HG02623 (cell line): ENCODE results near the gene CLASP1.
"Not testable (repeated sequence)": the region's sequence is repeated elsewhere in the genome, so short reads cannot be mapped to it uniquely, and the experiment has no call there.

Source experiments
- ATAC-seq: cut with Tn5 transposase; IDR thresholded peaks from one replicate; pipeline ENCODE4 v1.9.1; 2021; ENCODE audit warnings: moderate library complexity; ENCODE audit not compliant: unreplicated experiment

Gene CLASP1

DNA sequence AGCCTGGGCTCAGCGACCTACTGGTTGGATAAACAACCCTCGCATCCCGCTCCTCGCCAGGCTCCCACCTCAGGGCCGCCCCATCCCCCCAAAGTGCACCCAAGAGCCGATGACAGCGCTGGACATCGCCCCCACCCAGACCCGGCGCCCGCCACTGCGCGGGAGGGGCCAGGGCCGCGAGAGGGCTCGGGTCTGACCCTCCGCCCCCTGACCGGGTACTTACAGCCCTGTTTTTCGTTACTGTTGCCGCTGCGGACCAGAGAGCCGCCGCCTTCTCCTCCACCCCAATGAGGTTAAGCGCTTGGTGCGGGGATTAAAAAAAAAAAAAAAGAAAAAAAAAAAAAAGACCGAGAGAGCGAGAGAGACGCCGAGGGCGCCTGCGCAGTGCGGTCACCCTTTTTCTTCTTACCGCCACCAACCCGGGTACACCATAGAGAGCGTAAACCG is at the start of gene CLASP1:
Gene CLASP1, minus strand, starts transcription at position 314 of the 447 bp plus-strand sequence. CDS start 43,567 bp downstream, outside the sequence.
- peak; percentile 28 for ATAC-seq

DNA sequence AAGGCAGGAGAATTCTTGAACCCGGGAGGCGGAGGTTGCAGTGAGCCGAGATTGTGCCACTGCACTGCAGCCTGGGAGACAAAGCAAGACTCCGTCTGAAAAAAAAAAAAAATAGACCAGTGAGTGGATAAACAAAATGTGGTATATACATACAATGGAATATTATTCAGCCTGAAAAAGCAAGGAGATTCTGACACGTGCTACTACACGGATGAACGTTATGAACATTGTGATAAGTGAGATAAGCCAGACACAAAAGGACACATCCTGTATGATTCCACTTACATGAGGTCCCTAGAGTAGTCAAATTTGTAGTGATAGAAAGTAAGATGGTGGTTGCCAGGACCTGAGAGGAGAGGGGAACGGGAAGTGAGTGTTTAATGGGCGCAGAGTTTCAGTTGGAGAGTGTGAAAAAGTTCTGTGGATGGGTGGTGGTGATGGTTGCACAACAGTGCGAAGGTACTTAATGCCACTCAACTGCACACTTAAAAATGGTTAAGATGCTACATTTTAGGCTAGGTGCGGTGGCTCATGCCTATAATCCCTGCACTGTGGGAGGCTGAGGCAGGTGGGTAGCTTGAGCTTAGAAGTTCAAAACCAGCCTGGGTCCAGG is 49.2 kb upstream of the CLASP1 start:
- ATAC-seq, result no peak

DNA sequence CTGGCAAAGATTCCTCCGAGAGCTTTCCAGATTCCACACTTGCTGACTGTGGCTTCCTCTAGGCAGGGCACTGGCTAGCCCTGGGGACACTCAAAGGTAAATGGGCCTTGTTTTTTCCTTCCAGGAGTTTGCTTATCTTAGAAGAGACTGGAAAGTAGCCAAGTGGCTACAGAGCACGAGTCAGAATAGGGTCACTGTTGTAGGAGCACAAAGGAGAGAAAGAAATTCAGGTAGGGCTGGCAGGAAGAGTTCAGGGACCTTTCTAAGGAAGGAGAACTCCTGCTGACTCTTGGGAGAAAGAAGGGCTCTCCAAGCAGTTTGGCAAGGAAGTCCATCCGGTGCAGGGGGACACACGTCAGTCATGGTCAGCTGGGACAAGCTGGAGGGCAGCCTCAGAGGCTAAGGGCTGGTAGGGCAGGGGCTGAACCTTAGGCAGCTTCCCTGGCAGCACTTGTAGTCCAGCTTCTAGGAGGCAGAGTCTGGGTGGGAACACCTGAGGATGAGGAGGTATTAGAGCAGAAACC is 47.9 kb upstream of the CLASP1 start:
- ATAC-seq, result no peak

DNA sequence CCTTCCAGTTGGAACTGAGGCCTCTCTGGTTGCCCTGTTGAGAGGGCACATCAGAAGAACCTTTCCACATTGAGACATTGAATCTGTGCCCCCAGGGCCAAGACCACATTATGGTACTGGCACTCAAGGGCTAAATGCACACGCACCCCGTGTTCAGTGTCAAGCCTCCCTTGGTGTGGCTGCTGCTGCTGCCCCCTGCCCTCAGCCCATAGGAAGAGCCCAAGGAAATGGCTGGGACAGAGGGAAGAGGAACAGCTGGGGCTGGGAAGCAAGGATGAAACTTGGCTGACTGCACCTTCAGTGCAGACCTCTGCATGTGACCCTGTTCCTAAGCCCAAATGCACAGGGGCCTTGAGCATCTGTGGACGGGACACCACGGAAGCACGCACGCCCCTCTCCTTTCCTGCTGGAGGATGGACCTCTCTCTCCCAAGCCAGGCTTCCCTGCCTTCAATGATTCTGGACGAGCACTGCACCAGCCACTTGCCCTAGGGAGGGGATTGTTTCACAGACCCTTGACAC is 47.2 kb upstream of the CLASP1 start:
- no peak for ATAC-seq

DNA sequence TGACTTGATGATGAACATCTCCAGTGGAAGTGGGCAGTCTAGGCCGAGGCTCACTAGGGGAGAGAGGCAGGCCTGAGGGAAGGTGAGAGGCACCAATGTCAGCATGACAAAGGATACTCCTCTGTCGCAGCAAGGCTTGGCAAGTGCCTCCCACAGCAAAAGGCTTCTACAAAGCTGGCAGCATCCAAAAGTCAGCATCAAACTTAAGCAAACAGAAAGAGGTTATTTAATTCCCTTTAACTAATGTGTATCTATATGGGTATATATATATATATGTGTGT is 45.8 kb upstream of the CLASP1 start:
- ATAC-seq, result no peak

DNA sequence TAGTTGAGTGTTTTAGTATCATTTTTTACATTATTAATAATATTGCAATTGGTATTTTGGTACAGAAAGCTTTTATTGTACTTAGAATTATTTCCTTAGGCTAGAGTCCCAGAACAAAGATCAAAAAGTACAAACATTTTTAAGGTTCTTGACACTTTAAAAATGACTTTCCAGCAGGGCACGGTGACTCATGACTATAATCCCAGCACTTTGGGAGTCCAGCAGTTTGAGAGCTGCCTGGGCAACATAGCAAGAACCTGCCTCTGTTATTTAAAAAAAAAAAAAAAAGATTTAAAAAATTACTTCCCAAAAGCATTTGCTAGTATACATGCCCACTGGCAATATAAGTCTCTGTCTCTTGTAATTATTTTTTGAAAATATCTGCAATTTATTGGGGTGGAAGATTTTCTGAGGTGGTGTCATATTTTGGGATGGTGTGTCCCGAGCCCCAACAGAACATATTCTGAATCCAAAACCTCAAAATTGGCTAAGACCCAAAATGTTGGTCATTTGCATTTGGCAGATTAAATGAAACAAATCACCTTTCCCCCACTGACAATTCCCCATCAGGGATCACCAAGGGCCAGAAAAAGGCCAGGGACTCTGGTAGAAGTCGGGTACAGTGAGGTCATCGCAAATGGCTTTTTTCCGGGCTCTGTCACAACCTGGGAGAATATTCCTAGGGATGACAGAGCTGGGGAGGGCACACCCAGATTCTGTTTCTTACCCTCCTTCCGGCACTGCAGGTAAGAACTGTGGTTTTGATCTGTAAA is 45.3 kb upstream of the CLASP1 start:
- ATAC-seq, result no peak

DNA sequence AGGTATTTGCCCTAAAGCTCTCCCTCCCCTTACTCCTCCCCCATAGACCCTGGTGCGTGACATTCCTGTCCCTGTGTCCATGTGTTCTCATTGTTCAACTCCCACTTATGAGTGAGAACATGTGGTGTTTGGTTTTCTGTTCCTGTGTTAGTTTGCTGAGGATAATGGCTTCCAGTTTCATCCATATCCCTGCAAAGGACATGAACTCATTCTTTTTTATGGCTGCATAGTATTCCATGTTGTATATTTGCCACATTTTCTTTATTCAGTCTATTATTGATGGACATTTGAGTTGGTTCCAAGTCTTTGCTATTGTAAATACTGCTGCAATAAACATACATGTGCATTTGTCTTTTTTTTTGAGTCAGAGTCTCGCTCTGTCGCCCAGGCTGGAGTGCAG is 41.3 kb upstream of the CLASP1 start:
- not testable (repeated sequence) for ATAC-seq

DNA sequence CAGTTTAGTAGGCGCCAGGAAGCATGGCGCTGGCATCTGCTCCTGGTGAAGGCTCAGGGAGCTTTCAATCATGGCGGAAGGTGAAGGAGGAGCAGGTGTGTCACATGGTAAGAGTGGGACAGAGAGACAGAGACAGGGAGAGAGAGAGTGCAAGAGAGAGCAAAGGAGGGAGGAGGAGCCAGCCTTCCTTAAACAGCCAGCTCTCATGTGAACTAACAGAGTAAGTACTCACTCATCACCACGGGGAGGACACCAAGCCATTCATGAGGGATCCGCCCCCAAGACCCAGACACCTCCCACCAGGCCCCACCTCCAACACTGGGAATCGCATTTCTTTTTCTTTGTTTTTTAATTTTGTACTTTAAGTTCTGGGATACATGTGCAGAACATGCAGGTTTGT is 40.8 kb upstream of the CLASP1 start:
- no peak for ATAC-seq

DNA sequence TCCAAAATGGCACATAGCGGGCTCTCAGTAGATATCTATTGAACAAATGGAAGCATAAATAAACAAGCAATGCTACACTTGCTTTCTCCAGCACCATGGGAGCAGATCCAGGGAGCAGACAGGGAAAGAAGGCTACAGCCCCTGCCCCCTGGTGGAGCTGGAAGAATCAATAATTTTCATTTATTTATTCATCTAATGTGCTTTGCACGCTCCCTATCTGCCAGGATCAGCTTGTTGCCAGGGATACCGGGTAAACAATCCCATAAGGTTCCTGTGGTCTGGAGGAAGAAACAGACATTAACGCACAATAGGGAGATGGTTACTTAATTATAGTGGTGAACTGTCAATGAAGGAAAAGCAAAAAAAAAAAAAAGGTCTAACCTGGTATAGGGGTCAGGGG is 40.1 kb upstream of the CLASP1 start:
- no peak for ATAC-seq

DNA sequence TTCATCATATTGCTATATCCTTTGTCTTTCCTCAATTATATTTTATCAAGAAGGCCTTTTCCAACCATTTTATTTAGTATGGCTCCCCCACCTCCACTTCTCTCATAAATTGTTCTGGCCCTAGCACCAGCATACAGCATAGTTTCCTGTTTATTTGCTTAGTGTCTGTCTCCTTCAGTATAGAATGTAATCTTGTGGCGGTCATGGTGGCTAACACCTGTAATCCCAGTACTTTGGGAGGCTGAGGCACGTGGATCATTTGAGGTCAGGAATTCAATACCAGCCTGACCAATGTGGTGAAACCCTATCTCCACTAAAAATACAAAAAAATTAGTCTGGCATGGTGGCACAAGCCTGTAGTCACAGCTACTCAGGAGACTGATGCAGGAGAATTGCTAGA is 39.6 kb upstream of the CLASP1 start:
- ATAC-seq, result no peak

DNA sequence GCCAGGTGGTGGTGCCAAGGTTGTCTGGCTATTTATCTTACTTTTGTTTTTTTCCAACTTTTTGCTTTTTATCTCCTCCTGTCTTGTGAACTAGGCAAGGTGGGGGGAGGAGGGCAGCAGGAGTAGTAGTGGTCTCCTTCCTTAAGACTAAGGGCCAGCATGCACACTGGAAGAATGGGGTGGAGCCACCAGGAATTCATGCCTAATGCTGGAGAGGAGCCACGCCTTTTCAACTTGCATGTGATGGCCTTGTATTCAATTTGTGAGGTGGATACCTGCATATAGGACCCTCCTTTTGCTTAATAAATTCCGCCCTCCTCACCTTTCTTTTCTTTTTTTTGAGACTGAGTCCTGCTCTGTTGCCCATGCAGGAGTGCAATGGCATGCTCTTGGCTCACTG is 37.6 kb upstream of the CLASP1 start:
- no peak for ATAC-seq

DNA sequence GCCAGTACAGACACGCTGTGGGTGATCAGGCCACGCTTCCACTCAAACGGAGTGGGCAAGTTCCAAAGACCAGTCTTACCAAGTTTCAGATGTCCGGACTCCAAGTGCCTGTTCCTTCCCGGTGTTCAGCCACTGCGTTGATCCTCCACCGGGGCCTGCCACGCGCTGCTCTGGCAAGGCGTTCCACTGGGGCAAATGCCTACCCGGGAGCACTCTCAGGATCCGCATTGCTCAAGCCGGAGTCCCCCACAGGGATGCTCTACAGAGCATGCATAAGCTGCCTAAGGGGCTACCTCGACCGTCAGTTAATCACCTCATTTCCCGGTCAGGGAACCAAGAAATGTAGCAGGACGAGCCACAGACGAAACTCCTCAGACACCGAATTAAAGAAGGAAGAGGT is 37.0 kb upstream of the CLASP1 start:
- no peak for ATAC-seq

DNA sequence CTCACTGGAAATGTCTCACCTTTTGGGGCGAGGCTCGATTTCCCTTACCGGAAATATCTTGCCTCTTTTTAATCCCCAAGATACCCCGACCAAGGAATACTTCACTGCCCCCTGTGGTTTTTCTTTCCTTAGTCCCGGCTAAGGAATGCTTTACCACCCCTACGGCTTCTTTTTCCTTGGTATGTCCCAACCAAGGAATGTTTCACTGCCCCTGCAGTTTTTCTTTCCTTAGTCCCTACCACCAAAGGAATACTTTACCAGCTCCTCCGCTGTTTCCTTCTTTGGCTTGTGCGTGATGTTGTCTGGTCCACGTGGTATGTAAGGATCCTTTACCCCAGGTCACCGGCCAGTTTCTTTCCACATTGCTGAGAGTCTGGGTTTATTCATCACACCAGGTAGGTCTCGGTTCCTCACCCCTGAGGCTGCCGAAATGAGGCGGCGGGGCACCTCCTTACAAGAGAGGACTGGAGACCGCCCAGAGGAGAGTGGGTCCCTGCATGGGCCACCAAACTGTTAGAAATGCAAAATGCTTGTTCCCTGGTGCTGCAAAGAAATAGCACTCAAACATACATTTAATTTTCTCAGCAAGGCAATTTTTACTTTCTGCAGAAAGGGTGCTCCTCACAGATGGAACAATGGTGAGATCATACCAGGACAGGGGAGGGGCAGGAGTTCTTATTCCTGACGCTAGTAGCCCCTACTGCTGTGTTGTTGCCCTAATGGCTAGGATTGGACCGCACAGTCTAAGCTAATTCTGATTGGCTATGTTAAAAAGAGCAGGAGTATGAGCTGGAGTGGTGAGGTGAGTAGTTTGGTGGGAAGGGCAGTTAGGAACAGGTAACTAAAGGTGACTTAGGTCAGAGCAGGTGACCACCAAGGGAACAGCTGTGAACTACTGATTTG is 33.4 kb upstream of the CLASP1 start:
- ATAC-seq, result no peak

DNA sequence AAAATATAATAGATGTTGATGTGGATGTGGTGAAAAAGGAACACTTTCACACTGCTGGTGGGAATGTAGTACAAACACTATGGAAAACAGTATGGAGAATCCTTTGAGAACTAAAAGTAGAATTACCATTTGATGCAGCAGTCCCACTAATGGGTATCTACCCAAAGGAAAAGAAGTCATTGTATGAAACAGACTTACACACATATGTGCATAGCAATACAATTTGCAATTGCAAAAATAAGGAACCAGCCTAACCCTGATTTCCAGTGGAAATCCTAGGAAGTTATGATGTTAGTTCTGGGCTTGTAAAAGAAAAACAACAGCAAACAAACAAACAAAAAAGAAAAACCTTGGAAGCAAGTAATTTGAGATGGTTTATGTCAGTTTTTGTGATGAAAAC is 28.6 kb upstream of the CLASP1 start:
- ATAC-seq, result no peak

DNA sequence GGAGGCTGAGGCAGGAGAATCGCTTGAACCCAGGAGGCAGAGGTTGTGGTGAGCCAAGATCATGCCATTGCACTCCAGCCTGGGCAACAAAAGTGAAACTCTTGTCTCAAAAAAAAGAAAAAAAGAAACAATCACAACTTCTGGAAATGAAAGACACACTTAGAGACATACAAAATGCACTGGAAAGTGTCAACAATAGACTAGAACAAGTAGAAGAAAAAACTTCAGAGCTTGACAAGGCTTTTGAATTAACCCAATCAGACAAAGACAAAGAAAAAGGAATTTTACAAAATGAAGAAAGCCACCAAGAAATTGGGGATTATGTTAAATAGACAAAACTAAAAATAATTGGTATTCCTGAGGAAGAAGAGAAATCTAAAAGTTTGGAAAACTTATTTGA is 22.4 kb upstream of the CLASP1 start:
- not testable (repeated sequence) for ATAC-seq

DNA sequence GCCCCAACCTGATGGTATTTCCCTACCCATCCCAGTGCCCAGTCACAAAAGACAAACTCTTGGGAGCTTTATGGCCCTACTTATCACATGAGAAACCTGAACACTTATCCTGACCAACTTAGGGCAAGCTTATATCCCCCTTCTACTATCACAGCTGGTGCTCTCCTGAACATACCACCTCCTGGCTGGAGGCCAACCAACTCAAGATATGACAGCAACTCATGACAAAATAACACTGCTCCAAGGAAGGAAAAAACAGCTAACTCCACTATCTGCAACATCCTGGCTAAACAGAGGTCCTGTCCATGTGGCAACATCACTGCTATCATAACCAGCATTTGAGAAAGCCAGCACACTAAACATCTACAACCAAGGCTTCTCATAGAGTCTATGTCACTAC is 20.9 kb upstream of the CLASP1 start:
- no peak for ATAC-seq

DNA sequence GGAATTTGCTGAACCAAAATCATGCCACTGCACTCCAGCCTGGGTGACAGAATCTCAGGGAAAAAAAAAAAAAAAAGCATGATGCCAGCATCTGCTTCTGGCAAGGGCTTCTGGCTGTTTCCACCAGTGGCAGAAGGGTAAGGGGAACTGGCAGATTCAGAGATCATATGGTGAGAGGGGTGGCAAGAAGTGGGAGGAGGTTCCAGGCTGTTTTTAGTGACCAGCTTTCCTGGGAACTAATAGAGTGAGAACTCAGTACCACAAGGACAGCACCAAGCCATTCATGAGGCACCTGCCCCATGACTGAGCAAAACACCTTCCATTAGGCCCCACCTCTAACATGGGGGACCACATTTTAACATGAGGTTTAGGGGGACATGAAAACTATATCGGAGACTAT is 18.4 kb upstream of the CLASP1 start:
- no peak for ATAC-seq

DNA sequence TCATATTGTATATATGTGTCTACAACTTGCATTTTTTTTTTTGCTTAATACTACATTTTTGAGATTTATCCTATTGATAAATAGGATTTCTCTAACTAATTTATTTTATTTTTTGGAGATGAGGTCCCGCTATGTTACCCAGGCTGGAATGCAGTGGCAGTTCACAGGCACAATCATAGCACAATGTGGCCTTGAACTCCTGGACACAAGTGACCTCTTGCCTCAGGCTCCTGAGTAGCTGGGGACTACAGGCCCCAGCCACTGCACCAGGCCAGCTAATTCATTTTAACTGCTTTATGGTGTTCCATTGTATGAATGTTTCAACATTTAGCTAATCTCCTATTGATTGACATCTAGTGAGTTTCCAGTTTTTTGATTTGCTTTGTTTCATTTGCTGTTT is 16.8 kb upstream of the CLASP1 start:
- ATAC-seq, result no peak

DNA sequence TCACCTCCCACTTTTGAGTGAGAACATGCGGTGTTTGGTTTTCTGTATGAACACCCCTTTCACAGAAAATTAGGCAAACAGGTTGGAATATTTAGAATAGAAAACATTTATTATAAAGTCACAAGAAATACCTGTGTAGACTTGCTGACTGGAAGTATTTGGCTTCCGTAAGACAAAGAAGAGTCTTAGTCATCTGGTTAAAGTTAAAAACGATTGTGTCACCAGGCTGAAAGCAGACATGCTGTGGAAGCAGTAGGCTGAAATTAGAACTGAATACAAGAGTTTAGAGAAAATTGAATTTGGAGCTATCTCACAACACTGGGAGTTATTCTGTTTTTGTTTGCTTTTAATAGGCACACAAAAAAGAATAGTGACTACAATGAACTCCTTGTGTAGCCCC is 16.2 kb upstream of the CLASP1 start:
- no peak for ATAC-seq

DNA sequence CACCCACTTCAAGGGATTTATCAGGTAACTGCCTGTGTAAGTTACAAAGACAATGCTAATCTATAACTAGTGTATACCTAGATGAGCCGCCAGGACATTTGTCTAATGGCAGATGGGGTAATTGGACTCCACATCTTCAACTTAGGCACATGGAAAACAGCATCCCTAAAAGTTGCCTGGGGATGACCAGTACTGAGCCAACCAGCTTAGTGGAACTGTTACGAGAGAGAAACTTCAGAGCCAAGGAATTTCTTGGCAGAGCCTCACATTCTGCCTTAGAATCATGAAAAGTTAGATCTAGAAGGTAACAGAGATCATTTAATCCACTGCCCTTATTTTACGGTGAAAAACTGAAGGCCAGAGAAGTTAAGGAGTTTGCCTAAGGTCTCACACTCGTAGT is 15.5 kb upstream of the CLASP1 start:
- no peak for ATAC-seq

DNA sequence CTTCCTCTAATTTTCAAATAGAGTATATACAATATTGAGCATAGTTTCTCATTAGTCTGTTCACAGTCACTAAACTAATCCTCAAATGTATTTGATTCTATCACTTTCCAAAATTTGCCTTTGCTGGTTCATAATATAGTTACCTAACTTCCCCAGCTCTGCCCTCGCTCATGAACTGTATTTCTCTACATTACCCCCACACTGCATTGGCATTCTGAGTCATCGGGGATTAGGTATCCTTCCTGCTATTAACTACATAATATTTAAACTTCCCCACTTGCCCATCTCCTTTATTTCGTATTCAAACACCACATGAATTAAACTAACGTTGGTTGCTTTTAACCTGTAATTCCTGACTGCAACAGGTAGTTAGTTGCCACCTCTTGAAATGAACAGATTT is 14.8 kb upstream of the CLASP1 start:
- ATAC-seq, result no peak
